ENCODE data around the gene CLRN1. TPM values are rescaled to one million over a fixed set of nuclear protein-coding genes. Genes with fewer than 3 reads are reported as not detected.
A peak's percentile ranks its signal among the peaks of the same experiment; 100 is the strongest.

The CLRN1 gene
- total RNA-seq, 2 donors from 2014 or later: not detected

DNA sequence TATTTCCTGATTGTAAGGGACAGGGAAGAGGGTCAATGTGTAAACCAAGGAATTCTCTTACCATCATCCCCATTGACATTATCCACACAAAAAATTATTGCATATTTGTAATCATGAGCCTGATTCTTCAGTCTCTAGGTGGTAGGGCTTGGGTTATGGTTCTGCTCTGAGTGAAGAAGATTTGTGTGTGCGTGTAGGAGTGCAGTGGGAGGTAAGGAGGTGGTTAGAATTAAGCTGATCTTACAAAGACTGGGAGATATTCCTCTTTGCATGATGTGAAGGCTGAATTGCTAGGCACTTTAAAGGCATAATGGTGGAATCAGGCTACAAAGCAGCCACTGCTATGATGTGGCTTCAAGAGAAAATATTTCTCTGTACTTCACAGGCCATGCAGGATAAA lies 44.3 kb downstream of the CLRN1 start:
- Mint-ChIP-seq H3K27me3 (peaks cover 69% of the 10 kb centered on the region), H3K36me3 (ENCODE audit: low read depth) (no peaks in the 10 kb centered on the region), H3K27ac (no peak overlapping the region), H3K4me3 (no peak overlapping the region), H3K4me1 (peaks cover 5% of the 10 kb centered on the region)
- ATAC-seq (no peak), DNase-seq (no peak)
- H3K9me3 ChIP-seq (ENCODE audit: control insufficient read depth, low read length, poor library complexity, severe bottlenecking): no peaks in the 10 kb centered on the region

- H3K9me3 ChIP-seq (ENCODE audit: control insufficient read depth, low read length, poor library complexity, severe bottlenecking): no peaks in the 10 kb centered on the region
- Mint-ChIP-seq H3K27ac (no peak overlapping the region), H3K4me1 (peaks cover 5% of the 10 kb centered on the region), H3K27me3 (peaks cover 62% of the 10 kb centered on the region), H3K36me3 (ENCODE audit: low read depth) (no peaks in the 10 kb centered on the region), H3K4me3 (peak overlapping the region; percentile 66)
- DNase-seq: no peak
- ATAC-seq: no peak
Measured at GRCh38 chr3:150926328-150926727, 46.2 kb downstream of the CLRN1 start.

DNA sequence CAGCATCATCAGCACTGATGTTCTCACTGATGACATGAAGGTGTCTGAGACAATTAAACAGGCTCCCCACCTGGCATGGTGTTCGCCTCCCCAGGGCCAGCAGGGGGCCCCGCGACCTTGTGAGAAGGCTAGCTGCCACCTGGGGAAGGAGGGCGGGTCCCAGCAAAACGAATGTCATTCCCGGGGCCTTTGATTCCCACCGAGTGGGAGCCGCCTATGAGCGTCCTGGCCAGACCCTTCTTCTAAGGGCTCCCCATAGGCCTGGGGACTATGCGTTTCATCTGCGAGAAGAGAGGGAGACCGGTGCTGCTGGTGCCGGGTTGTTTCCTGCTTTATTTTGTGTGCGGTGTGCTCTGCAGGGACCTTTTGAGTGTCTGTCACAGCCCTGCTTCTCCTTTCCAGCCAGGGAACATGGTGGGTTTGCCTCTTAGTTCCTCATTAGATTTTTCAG lies 46.8 kb downstream of the CLRN1 start:
- Mint-ChIP-seq H3K27ac (no peak overlapping the region), H3K36me3 (ENCODE audit: low read depth) (no peaks in the 10 kb centered on the region), H3K4me3 (peak overlapping the region; percentile 66), H3K27me3 (peaks cover 62% of the 10 kb centered on the region), H3K4me1 (peaks cover 5% of the 10 kb centered on the region)
- ATAC-seq (peak; percentile 80), DNase-seq (peak; percentile 13 to 44 (median 14))
- no peaks in the 10 kb centered on the region for H3K9me3 ChIP-seq (ENCODE audit: control insufficient read depth, low read length, poor library complexity, severe bottlenecking)

DNA sequence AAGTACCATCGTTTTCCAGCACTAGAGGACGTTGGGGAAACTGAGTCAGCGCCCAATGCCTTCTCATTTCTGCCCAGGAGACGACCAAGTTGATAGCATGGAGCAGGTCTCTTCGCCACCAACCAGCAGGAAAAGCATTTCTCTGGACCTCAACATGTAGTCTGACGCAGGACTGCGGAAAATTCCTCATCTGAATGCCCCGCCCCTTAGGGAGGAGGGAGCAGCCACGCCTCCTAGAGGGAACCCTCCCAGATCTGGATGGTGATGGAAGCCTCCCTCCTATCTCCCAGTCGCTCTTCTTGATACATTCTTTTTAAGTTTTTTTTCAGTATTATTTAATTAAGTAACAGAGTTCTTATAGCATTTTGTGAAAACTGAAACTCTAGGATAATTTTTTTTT lies 49.9 kb downstream of the CLRN1 start:
- Mint-ChIP-seq H3K36me3 (ENCODE audit: low read depth) (peaks cover 4% of the 10 kb centered on the region), H3K4me1 (peaks cover 5% of the 10 kb centered on the region), H3K27ac (no peak overlapping the region), H3K4me3 (no peak overlapping the region), H3K27me3 (peaks cover 69% of the 10 kb centered on the region)
- ATAC-seq (no peak), DNase-seq (no peak)
- H3K9me3 ChIP-seq (ENCODE audit: control insufficient read depth, low read length, poor library complexity, severe bottlenecking): no peaks in the 10 kb centered on the region

- no peaks in the 10 kb centered on the region for H3K9me3 ChIP-seq (ENCODE audit: control insufficient read depth, low read length, poor library complexity, severe bottlenecking)
- H3K27ac Mint-ChIP-seq: no peak overlapping the region
- no peak for DNase-seq
- H3K4me3 Mint-ChIP-seq: no peak overlapping the region
- no peak for ATAC-seq
- peaks cover 78% of the 10 kb centered on the region for H3K27me3 Mint-ChIP-seq
- peaks cover 4% of the 10 kb centered on the region for H3K36me3 Mint-ChIP-seq (ENCODE audit: low read depth)
- peaks cover 5% of the 10 kb centered on the region for H3K4me1 Mint-ChIP-seq
Measured at GRCh38 chr3:150921209-150921608, 51.3 kb downstream of the CLRN1 start.

- Mint-ChIP-seq H3K36me3 (ENCODE audit: low read depth) (peaks cover 4% of the 10 kb centered on the region), H3K4me1 (no peaks in the 10 kb centered on the region), H3K27me3 (peaks cover 71% of the 10 kb centered on the region), H3K4me3 (no peak overlapping the region), H3K27ac (no peak overlapping the region)
- ATAC-seq (no peak), DNase-seq (no peak)
- no peaks in the 10 kb centered on the region for H3K9me3 ChIP-seq (ENCODE audit: control insufficient read depth, low read length, poor library complexity, severe bottlenecking)
Measured at GRCh38 chr3:150920236-150920635, 52.3 kb downstream of the CLRN1 start.

DNA sequence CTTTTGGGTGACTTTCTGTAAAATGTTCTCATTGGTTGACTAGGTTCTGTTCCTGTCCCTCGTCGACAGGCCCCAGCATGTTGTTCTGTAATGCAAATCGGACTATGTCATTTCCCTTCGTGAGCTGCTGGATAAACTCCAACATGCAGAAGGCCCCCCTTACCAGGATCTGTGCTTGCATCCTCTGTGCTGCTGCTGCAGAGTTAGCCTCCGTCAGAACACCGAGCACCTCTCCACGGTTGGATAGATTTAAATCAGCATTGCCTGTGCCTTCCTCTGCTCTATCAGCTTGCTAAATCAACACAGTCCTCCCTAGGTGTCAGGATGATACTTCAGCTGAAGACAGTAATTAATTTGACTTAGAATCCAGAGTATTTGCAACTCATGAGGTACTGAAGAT lies 54.6 kb downstream of the CLRN1 start:
- no peaks in the 10 kb centered on the region for H3K4me1 Mint-ChIP-seq

DNA sequence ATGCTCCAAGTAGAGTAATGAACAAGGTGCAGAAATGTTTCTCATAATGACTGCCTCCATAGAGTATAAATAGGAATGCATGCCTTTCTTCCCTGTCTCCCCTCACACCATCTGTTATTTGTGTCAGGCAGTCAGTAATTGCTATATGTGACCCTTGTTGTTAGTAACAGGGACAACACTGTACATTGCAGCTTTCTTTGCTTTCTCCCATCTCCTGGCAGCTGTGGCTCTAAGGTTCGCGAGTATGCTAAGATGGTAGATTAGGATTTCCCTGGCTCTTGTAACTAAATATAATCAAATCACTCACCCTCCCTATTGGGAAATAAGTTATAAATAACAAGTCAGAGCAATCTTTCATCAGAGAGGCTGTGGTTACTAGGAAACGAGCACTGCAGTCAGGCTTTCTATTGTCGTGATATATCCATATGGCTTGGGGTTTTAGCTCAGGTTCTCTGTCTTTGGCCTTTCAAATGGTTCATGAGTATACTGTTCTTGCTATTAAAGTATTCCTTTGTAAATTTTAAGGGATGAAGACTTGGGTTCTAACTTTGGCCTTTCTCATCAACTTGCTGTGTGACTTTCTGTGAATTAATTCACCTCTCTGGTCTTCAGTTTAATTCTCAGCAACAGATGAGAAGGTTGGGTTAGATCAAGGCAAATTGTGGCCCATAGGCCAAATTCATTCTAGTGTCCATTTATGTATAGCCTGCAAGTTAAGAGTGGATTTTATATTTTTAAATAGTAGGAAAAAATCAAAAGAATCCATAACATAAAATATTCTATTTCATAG lies 59.2 kb downstream of the CLRN1 start:
- Mint-ChIP-seq H3K27me3 (peaks cover 69% of the 10 kb centered on the region), H3K4me1 (no peaks in the 10 kb centered on the region)

More for the DNA sequence above, 54.6 kb downstream of the CLRN1 start:
- DNase-seq: no peak
- H3K4me3 Mint-ChIP-seq: no peak overlapping the region
- ATAC-seq: no peak
- no peaks in the 10 kb centered on the region for H3K9me3 ChIP-seq (ENCODE audit: control insufficient read depth, low read length, poor library complexity, severe bottlenecking)
- H3K27me3 Mint-ChIP-seq: peaks cover 63% of the 10 kb centered on the region
- H3K27ac Mint-ChIP-seq: no peak overlapping the region
- peaks cover 4% of the 10 kb centered on the region for H3K36me3 Mint-ChIP-seq (ENCODE audit: low read depth)

GRCh38 chr3:150912501-150912900 lies 60.0 kb downstream of the CLRN1 start:
- Mint-ChIP-seq H3K36me3 (ENCODE audit: low read depth) (no peaks in the 10 kb centered on the region), H3K4me3 (no peak overlapping the region), H3K27ac (no peak overlapping the region), H3K27me3 (peaks cover 69% of the 10 kb centered on the region), H3K4me1 (no peaks in the 10 kb centered on the region)
- no peaks in the 10 kb centered on the region for H3K9me3 ChIP-seq (ENCODE audit: control insufficient read depth, low read length, poor library complexity, severe bottlenecking)
- DNase-seq (no peak), ATAC-seq (no peak)

More for the DNA sequence above, 59.2 kb downstream of the CLRN1 start:
- no peaks in the 10 kb centered on the region for H3K9me3 ChIP-seq (ENCODE audit: control insufficient read depth, low read length, poor library complexity, severe bottlenecking)
- no peaks in the 10 kb centered on the region for H3K36me3 Mint-ChIP-seq (ENCODE audit: low read depth)
- no peak overlapping the region for H3K27ac Mint-ChIP-seq
- H3K4me3 Mint-ChIP-seq: no peak overlapping the region
- DNase-seq (no peak), ATAC-seq (no peak)

DNA sequence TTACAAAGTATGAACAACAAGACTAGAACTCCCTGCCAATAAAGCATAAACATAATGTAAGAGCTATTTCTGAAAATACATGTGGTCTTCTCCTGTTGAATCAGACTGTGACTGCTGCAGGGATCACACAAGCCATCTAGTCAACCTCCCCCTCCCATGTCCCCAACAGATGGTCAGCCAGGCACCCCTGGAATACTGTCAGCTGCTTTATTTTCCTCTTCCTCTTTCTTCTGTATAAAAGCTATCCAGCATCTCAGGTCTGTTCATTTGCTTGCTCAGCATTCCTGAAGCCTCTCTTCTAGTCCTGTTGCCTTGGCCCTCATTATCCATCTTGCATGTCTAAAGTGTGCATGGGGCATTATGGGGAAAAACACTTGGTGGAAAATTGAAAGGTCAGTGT lies 60.8 kb downstream of the CLRN1 start:
- ATAC-seq: no peak
- no peaks in the 10 kb centered on the region for H3K36me3 Mint-ChIP-seq (ENCODE audit: low read depth)
- H3K9me3 ChIP-seq (ENCODE audit: control insufficient read depth, low read length, poor library complexity, severe bottlenecking): no peaks in the 10 kb centered on the region
- no peak overlapping the region for H3K27ac Mint-ChIP-seq
- H3K4me1 Mint-ChIP-seq: no peaks in the 10 kb centered on the region
- no peak overlapping the region for H3K4me3 Mint-ChIP-seq
- H3K27me3 Mint-ChIP-seq: peaks cover 69% of the 10 kb centered on the region
- no peak for DNase-seq

- H3K36me3 Mint-ChIP-seq (ENCODE audit: low read depth): no peaks in the 10 kb centered on the region
- H3K27me3 Mint-ChIP-seq: peaks cover 79% of the 10 kb centered on the region
- no peak overlapping the region for H3K4me3 Mint-ChIP-seq
- ATAC-seq (no peak), DNase-seq (no peak)
- H3K27ac Mint-ChIP-seq: no peak overlapping the region
- no peaks in the 10 kb centered on the region for H3K4me1 Mint-ChIP-seq
- H3K9me3 ChIP-seq (ENCODE audit: control insufficient read depth, low read length, poor library complexity, severe bottlenecking): no peaks in the 10 kb centered on the region
Measured at GRCh38 chr3:150906461-150906860, 66.1 kb downstream of the CLRN1 start.

GRCh38 chr3:150905746-150906145 lies 66.8 kb downstream of the CLRN1 start:
- no peak for ATAC-seq

DNA sequence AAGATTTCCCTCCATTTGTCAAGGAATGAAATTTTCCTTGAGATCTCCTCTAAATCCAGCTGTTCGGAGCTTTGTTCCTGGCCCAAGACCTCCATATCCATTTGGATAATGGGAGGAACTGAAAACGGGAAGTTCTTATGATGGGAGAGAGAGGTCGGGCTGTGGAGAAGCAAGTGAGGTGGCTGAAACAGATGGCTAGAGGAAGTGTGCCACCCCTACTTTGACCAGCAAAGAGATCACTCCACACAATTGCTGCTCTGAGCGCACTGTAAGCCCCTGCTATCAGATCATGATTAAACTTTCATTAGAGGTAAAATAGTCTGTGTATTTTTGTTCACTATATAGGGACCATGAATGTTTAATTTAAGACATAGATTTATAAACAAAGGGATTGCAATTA lies 67.2 kb downstream of the CLRN1 start, which contains the start of gene MINDY4B:
Gene MINDY4B, minus strand, starts transcription at position 101 of the 400 bp plus-strand sequence. Its CDS starts 0 bp downstream, at position 101.
- Mint-ChIP-seq H3K4me3 (no peak within 1 kb of the TSS), H3K27me3 (peaks cover 69% of the 10 kb centered on the region), H3K27ac (no peak within 1 kb of the TSS)

More at GRCh38 chr3:150905746-150906145, 66.8 kb downstream of the CLRN1 start:
- DNase-seq: no peak
- Mint-ChIP-seq H3K4me1 (no peaks in the 10 kb centered on the region), H3K27me3 (peaks cover 73% of the 10 kb centered on the region), H3K27ac (no peak overlapping the region), H3K36me3 (ENCODE audit: low read depth) (no peaks in the 10 kb centered on the region), H3K4me3 (no peak overlapping the region)
- H3K9me3 ChIP-seq (ENCODE audit: control insufficient read depth, low read length, poor library complexity, severe bottlenecking): no peaks in the 10 kb centered on the region

GRCh38 chr3:150902988-150903387 lies 69.5 kb downstream of the CLRN1 start:
- DNase-seq (no peak), ATAC-seq (no peak)
- Mint-ChIP-seq H3K36me3 (ENCODE audit: low read depth) (no peaks in the 10 kb centered on the region), H3K4me1 (no peaks in the 10 kb centered on the region), H3K27ac (no peak overlapping the region), H3K4me3 (no peak overlapping the region), H3K27me3 (peaks cover 59% of the 10 kb centered on the region)
- H3K9me3 ChIP-seq (ENCODE audit: control insufficient read depth, low read length, poor library complexity, severe bottlenecking): no peaks in the 10 kb centered on the region

More for the DNA sequence above, 67.2 kb downstream of the CLRN1 start, which contains the start of gene MINDY4B:
- H3K9me3 ChIP-seq (ENCODE audit: control insufficient read depth, low read length, poor library complexity, severe bottlenecking): no peaks in the 10 kb centered on the region
- Mint-ChIP-seq H3K36me3 (ENCODE audit: low read depth) (no peaks in the 10 kb centered on the region), H3K4me1 (no peaks in the 10 kb centered on the region)
- ATAC-seq: no peak
- no peak for DNase-seq

All from T-helper 17 cell (primary cell).